Left ventricle myocardium inferior (tissue), 1 donor: ENCODE results near the gene SUCLG2. TPM values are rescaled to one million over a fixed set of nuclear protein-coding genes. Genes with fewer than 3 reads are reported as not detected.

Source experiments
- DNase-seq: peaks from one replicate; pipeline ENCODE4 v3.0.0-alpha.2; 2020
- H3K27ac ChIP-seq: fragments of 200-600 bp; replicated peaks from 2 replicates; pipeline ENCODE4 v1.8.0; 2021
- H3K27me3 ChIP-seq: fragments of 200-600 bp; 2 replicates; pipeline ENCODE4 v1.8.0; 2021; ENCODE audit warnings: low read depth
- H3K36me3 ChIP-seq: fragments of 200-600 bp; 2 replicates; pipeline ENCODE4 v1.8.0; 2021
- H3K4me1 ChIP-seq: fragments of 200-600 bp; 2 replicates; pipeline ENCODE4 v1.8.0; 2021
- H3K4me3 ChIP-seq: fragments of 200-600 bp; 2 replicates; pipeline ENCODE4 v1.8.0; 2021; ENCODE audit warnings: mild to moderate bottlenecking, moderate library complexity
- H3K9me3 ChIP-seq: fragments of 200-600 bp; replicated peaks from 2 replicates; pipeline ENCODE4 v1.8.0; 2021
- CTCF ChIP-seq: fragments of 200-600 bp; IDR thresholded peaks from 2 replicates; pipeline ENCODE4 v1.8.0; 2021; ENCODE audit warnings: antibody characterized with exemption, mild to moderate bottlenecking, borderline replicate concordance
- intact Hi-C: fragments of 100-400 bp; cut with micrococcal nuclease; formaldehyde crosslinking; loops from one replicate; pipeline ENCODE4 v1.11.0; 2022
- total RNA-seq: library from RNA; stranded (reverse); fragmentation: NEBNext Ultra II Directional; extraction: Animal tissue kit (Norgen Biotek cat#: 25700); gene quantifications from one replicate; pipeline ENCODE4 v1.2.1, GENCODE V29; 2021
- donor health status: DM: no; HTN: yes; CAD: no; lungs with severe emphysema.

SUCLG2 gene
- total RNA-seq, 1 donor from 2014 or later: 100 TPM

- no peaks in the 10 kb centered on the region for H3K36me3 ChIP-seq
- no peak overlapping the region for H3K27ac ChIP-seq
- no peak for TF ChIP-seq CTCF
- no peaks in the 10 kb centered on the region for H3K9me3 ChIP-seq
- H3K27me3 ChIP-seq: no peaks in the 10 kb centered on the region
- intact Hi-C loops: no loop called here
- no peaks in the 10 kb centered on the region for H3K4me1 ChIP-seq
- H3K4me3 ChIP-seq: no peak overlapping the region
- DNase-seq: no peak
These were observed 181.7 kb downstream of the SUCLG2 start for GRCh38 chr3:67472674-67473201.

GRCh38 chr3:67470207-67470606 lies 184.2 kb downstream of the SUCLG2 start:
- intact Hi-C loops: no loop called here
- Histone ChIP-seq H3K36me3 (no peaks in the 10 kb centered on the region), H3K4me3 (no peak overlapping the region), H3K9me3 (no peaks in the 10 kb centered on the region), H3K4me1 (no peaks in the 10 kb centered on the region), H3K27me3 (no peaks in the 10 kb centered on the region), H3K27ac (no peak overlapping the region)
- no peak for DNase-seq
- TF ChIP-seq CTCF: no peak

- Histone ChIP-seq H3K4me3 (no peak overlapping the region), H3K36me3 (no peaks in the 10 kb centered on the region), H3K27ac (no peak overlapping the region), H3K9me3 (no peaks in the 10 kb centered on the region), H3K4me1 (no peaks in the 10 kb centered on the region), H3K27me3 (no peaks in the 10 kb centered on the region)
- no peak for DNase-seq
- no peak for TF ChIP-seq CTCF
- intact Hi-C loops: no loop called here
These were observed 185.9 kb downstream of the SUCLG2 start for GRCh38 chr3:67468511-67468910.

GRCh38 chr3:67463656-67464055 lies 190.8 kb downstream of the SUCLG2 start:
- Histone ChIP-seq H3K27ac (no peak overlapping the region), H3K4me3 (no peak overlapping the region), H3K36me3 (no peaks in the 10 kb centered on the region), H3K4me1 (no peaks in the 10 kb centered on the region), H3K27me3 (no peaks in the 10 kb centered on the region), H3K9me3 (no peaks in the 10 kb centered on the region)
- intact Hi-C loops: no loop called here
- DNase-seq: no peak
- TF ChIP-seq CTCF: no peak

- no peaks in the 10 kb centered on the region for H3K4me1 ChIP-seq
- no peak for TF ChIP-seq CTCF
- no peak overlapping the region for H3K4me3 ChIP-seq
- no peaks in the 10 kb centered on the region for H3K9me3 ChIP-seq
- no peaks in the 10 kb centered on the region for H3K27me3 ChIP-seq
- no peak for DNase-seq
- intact Hi-C loops: no loop called here
- no peaks in the 10 kb centered on the region for H3K36me3 ChIP-seq
- no peak overlapping the region for H3K27ac ChIP-seq
These were observed 192.2 kb downstream of the SUCLG2 start for GRCh38 chr3:67462187-67462586.

- no peak for TF ChIP-seq CTCF
- Histone ChIP-seq H3K27ac (no peak overlapping the region), H3K4me3 (no peak overlapping the region), H3K9me3 (no peaks in the 10 kb centered on the region), H3K27me3 (no peaks in the 10 kb centered on the region), H3K36me3 (no peaks in the 10 kb centered on the region), H3K4me1 (no peaks in the 10 kb centered on the region)
- intact Hi-C loops: no loop called here
- no peak for DNase-seq
These were observed 192.7 kb downstream of the SUCLG2 start for GRCh38 chr3:67461667-67462142.
